Daoy (cell line): ENCODE data around the gene FAAP24. TPM values are rescaled to one million over a fixed set of nuclear protein-coding genes. Genes with fewer than 3 reads are reported as not detected.
"Not testable (repeated sequence)": the region's sequence is repeated elsewhere in the genome, so short reads cannot be mapped to it uniquely, and the experiment has no call there.

Experiments used
- DNase-seq: peaks from one replicate; pipeline ENCODE4 v3.0.0-alpha.2; 2015; ENCODE audit warnings: low read depth
- total RNA-seq: library from RNA; depleted of rRNA; stranded (reverse); fragments of >200 nt; shearing (Covaris generic); gene quantifications from 2 replicates; pipeline ENCODE4 v1.2.3, GENCODE V29; 2014; rRNA removed

The FAAP24 gene, protein sequence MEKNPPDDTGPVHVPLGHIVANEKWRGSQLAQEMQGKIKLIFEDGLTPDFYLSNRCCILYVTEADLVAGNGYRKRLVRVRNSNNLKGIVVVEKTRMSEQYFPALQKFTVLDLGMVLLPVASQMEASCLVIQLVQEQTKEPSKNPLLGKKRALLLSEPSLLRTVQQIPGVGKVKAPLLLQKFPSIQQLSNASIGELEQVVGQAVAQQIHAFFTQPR
- 6.2 and 7.0 TPM in 2 replicates for total RNA-seq

DNA sequence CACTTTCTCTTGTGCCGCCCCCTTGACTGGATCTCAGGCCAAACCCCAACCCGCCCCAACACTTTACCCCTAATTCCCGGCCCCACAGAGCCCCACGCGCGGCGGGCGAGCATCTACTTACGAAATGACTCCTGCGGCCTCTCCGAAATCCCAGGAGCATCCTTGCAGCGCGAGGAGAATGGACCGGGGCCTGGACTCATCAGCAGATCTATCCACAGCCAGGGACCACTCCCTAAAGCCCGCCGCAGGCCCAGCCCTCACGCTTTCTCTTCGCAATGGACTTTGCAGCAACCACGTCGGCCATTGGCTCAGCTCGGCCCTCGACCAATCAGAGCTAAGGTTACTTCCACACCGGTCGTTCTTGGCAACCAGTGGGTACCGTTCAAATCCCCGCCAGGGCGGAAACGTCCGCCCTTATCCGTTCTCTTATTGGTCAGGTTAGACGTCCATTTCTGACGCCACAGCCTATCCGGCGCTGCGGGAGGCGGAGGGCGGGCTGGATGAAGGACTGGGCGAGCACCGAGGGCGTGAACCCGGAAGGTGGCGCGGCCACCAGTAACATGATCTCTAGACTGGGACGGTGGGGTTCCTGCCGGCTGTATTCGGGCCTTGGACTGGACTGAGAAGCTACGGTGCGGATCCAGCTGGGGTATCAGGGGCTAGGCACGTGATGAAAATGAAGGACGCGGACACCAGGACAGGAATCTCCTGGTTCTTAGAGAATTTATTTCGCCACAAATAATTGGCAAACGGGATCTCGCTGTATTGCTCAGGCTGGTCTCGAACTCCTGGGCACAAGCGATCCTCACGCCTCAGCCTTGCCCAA, at the start of gene FAAP24, which contains the start of gene CEP89:
FAAP24 (plus strand) TSS at position 528 of the 826 bp plus-strand sequence. CDS start 955 bp downstream, outside the sequence.
CEP89 (minus strand) TSS at position 244 of the 826 bp plus-strand sequence; CDS start at position 160, 84 bp downstream.
- DNase-seq = peak; percentile 99

DNA sequence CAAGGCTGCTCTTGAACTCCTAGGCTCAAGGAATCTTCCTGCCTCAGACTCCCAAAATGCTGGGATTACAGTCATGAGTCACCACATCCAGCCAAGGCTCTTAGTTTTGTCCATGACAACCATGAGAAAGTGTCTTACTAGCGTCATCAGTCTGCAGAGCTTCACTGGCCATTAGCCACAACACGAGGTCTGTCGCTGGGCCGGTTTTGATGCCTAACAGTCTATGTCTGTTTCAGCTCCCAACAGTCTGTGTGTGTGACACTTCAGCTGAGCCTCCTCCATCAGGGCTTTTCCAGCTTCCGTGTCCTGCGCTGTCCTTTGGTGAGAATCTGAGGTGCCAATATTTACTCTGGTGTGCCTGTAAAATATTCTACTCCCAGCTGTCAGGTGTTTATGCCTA, 47.8 kb upstream of the FAAP24 start:
- DNase-seq = no peak

DNA sequence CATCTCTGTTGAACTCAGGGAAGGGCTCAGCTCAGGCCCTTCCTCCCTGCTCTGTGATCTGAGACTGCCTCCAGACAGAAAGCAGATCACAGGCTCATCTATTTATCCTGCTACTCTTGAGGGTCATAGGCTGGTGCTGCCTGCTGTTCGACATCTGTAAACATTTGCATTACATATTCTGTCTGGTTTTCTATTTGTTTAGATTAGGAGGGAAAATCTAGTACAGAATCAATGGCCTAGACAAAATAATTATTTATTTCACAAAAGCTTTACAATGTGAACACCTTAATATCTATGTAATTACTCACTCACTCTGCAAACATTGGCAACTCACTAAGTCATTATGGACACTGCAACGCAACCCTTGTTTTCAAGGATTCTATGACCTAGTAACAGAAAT, 43.2 kb upstream of the FAAP24 start:
- no peak for DNase-seq

DNA sequence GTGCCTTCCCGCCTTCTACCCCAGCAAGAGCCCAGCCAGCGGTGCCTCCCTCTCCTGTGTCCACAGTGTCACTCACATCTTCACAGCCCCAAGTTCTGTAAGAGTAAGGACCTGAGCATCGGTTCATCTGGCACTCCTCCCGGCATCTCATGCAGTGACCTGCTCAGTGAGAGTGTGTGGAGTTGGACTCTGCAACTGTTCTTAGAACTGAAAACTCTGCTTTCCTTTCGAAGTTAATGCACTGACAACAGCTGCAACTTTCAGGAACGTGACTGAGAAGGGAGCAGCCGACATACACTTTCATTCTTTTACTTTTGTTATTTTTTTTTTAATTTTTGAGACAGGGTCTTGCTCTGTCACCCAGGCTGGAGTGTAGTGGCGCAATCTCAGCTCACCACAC, 41.5 kb upstream of the FAAP24 start:
- no peak for DNase-seq

DNA sequence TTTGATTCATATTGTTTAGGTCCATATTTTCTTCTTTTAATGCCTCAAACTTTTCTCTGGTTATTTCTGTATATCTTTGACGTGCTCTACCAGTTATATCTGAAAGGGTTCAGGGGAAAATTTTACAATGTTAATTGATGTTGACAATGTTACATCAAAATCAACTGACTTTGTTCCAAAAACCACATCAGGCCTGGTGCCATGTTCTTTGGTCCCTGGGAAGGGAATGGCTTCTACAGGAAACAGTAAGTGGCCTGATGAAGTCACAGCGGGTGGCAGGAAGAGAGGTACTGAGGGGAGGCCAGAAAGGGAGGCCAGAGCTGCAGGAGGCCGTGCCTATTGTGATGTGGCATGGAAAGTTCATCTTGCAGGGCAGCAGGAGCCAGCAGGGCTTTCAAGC, 38.5 kb upstream of the FAAP24 start:
- DNase-seq = no peak

DNA sequence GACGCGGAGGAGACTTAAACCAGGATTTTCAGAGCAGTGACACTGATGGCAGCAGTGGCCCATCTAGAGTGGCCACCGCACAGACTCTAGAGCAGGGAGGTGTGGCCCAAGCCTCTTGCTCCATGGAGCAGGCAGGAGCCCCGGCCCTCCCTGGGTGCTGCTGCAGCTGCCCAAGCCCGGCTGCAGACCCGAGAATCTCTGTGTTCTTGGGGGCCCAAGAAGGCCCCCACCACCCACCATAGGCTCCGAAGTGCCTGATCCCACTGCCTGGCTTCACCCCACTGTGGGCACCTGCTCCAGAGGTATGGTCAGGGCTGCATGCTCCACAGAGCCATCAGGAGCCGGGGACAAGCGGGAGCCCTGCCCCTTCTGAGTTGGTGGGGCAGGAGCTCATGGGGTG, 36.4 kb upstream of the FAAP24 start:
- DNase-seq = no peak

DNA sequence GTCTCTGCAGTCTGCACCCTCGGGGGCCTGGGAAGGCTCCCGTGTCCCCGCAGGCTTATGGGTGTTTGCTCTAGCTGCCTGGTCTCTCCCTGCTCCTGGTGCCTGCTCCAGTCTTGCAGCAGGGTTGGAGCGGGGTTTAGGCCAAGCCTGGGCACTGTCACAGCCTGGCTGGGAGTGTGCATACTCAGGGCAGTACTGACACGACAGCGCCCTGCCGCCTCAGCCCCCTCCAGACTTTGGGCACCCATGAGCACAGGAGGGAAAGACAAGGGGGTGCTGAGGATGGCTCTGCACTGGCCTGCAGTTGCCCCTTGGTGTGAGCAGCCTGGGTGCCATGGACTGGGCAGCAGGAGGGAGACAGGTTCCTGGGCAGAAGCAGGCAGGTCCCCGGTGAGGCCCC, 36.0 kb upstream of the FAAP24 start:
- DNase-seq = no peak

DNA sequence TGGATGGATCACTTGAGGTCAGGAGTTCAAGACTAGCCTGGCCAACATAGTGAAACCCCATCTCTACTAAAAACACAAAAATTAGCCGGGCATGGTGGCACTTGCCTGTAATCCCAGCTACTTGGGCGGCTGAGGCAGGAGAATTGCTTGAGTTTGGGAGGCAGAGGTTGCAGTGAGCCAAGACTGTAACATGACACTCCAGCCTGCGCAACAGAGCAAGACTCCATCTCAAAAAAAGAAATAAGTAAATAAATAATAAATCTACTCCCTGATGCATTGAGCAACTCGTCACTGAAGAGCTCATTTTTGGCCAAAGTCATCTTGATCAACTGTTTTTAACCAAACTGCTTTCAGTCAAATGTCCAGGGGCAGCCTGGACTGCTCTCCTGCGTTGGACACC, 30.8 kb upstream of the FAAP24 start:
- not testable (repeated sequence) for DNase-seq

DNA sequence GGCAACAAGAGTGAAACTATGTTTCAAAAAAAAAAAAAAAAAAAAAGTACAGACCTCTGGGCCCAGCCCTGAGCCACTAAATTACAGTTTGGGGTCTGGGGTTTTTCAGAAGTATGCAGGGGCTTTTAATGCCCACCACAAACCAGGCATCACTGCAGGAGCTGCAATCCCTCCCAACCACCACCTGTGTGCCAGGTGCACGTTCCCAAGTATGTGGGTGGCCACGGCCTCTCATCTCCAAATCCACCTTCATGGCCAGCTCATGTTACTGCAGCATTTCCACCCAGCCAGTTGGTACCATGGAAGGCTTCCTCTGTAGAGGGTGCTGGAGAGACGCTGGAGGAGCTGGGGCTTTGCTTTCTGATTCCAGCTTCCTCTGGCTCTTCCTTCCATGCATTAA, 26.8 kb upstream of the FAAP24 start:
- no peak for DNase-seq

DNA sequence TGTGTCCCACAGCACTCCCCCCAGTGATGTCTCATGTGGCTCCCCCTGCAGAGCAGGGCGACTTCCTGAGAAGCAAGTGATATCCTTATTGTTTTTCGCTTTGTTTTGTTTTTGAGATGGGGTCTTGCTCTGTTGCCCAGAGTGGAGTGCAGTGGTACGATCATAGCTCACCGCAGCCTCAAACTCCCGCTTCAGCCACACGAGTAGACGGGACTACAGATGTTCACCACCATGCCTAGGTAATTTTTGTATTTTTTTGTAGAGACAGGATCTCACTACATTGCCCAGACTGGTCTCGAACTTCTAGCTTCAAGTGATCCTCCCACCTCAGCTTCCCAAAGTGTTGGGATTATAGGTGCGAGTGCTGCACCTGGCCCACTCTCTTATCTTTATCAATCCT, 5.3 kb upstream of the FAAP24 start:
- DNase-seq = no peak

DNA sequence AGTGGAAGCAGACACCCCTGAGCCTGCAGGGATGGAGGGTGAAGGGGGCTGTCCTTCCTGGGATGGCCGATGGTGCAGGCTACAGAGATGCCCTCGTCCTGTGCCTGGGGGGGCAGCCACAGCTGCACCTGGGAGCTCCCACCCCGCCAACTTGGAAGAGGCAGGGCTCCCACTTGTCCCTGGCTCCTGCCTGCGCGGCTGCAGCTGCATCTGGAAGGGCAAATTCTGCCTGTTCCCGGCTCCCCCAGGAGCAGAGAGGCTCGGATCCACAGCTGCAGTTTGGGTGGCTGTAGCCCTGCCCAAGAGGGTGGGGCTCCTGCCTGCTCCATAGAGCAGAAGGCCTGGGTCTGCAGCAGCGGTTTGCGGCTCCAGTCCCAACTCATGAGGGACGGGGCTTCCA, 2.5 kb upstream of the FAAP24 start:
- DNase-seq = no peak

DNA sequence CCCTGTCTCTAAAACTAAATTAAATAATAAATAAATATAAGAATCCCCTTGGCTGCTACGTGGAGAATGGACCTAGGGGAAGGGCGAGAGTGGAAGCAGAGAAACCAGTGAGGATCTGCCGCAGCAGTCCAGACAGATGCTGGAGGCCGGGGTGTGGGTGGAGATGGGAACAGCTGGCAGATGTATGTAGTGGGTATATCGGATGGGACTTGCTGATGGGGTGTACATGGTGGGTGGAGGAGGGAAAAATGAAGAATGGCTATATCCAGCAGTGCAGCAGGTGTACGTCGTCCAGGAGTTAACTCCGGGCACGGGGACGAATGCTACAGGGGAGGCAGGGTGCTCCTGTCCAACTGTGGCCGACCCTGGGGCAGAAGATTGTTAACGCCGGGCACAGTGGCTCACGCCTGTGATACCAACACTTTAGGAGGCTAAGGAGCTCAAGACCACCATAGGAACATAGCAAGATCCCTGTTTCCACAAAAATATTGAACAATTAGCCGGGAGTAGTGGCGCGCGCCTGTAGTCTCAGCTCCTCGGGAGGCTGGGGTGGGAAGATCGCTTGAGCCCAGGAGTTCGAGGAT, 938 bp upstream of the FAAP24 start:
- DNase-seq = no peak

DNA sequence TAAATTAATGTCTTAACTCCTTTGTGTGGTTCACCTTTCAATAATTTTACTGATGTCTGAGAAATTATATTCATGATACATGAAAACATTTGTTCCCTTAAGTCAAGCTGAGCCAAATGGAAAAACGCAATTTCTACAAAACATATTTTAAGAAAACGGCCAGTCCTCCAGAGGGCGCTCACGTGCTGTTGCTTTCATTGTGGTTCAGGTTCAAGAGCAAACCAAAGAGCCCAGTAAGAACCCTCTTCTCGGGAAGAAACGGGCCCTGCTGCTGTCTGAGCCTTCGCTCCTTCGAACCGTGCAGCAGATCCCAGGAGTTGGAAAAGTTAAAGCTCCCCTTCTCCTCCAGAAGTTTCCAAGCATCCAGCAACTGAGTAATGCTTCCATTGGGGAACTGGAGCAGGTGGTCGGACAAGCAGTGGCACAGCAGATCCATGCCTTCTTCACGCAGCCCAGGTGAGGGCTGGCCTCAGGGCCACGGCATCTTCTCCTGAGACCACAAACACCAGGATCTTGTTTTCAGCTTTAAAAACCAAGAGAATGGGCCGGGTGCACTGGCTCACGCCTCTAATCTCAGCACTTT, 4.3 kb downstream of the FAAP24 start:
- DNase-seq = peak; percentile 55

DNA sequence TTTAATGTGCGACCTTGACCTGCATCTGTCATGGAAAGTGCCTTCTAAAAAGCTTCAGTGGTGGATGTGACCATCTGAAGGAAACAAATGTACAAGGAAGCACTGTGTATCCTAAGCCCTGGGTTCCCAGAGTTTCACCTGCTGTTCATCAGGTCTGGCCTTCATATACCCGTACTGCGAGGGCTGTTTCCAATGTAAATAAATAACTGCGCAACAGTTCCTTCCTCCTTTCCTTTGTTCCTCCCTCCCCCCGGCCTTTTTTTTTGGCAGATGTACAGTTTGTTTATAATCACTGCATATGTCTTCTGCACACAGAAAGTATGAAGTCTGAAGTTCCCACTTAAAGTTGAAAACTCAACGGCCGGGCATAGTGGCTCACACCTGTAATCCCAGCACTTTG, 5.2 kb downstream of the FAAP24 start:
- DNase-seq = no peak

DNA sequence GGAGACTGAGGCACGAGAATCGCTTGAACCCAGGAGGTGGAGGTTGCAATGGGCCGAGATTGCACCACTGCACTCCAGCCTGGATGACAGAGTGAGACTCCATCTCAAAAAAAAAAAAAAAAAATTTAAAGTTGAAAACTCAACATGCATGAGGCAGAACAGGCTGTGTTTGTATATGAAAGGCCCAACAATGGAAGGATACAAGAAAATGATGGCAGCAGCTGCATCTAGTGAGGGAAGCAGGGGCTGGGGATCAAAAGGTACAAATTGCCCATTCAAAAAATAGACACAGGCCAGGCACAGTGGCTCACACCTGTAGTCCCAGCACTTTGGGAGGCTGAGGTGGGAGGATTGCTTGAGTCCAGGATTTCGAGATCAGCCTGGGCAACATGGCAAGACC, 5.8 kb downstream of the FAAP24 start:
- DNase-seq = not testable (repeated sequence)

DNA sequence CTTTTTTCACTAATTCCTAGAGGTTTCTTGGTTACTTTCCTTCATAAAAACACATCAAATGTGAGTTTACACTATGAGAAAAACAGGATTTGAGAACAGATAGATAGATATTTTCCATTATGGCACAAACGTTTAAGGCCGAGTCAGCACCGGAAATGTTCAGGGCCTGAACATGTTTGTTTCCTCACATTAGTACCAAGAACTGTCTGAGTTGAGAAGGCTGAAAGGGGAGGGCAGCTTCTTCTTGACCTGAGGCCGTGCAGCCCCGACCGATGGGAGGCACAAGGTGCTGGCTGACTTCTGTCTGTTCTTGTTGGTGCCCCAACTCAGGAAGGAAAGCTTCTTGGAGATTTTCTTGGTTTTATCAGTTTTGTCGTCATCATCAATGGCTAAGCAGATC, 7.8 kb downstream of the FAAP24 start:
- DNase-seq = not testable (repeated sequence)

DNA sequence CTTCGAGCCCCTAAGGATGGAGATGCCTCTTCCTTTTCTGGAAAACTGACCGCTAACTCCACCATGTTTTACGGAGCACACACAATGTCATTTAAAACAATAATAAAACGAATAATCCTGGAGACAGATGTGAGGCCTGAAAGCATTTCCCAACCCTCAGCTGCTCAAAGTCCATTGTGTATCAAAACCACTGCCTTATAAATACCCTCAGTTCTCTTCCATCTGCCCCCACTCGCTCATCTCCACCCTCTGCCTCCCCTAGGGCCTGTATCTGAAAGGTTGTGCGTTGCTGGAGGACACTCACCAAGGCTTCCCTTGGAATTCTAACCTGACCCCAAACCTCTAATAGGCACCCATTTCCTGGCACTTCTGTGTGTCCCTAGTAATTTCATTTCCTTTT, 10.4 kb downstream of the FAAP24 start:
- not testable (repeated sequence) for DNase-seq

DNA sequence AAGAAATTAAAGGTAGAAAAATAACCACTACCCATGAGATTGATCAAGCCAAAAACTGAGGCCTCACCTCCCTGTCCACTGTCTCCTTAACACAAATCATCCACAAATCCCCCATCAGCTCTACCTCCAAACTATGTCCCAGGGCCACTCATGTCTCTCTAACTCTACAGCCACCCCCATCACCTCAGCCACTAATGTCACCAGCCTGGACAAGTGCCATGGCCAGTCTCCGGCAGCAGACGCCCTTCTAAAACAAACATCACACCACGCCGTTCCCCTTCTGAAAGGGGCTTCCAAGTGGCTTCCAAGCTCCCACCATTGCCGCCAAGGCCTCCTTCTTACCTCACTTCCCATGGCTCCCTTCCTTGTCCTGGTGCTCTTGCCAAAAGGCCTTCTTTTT, 16.2 kb downstream of the FAAP24 start:
- DNase-seq = not testable (repeated sequence)

DNA sequence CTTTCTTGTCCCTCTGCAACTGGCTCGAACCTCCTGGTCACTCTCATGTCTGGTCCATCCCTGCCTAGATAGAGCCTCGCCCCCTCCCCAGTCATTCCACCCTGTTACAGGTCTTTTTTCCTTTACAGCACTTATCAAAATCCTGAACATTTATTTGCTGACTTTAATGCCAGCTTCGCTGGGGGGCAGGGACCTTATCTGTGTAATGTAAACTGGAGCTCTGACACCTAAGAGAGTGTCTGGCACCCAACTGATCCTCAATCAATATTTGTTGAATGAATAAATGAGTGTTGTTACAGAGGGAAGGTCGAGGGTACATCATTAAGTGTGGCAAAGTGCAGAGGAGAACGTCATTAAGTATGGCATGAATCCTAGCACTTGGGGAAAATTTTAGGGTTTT, 16.7 kb downstream of the FAAP24 start:
- DNase-seq = no peak

DNA sequence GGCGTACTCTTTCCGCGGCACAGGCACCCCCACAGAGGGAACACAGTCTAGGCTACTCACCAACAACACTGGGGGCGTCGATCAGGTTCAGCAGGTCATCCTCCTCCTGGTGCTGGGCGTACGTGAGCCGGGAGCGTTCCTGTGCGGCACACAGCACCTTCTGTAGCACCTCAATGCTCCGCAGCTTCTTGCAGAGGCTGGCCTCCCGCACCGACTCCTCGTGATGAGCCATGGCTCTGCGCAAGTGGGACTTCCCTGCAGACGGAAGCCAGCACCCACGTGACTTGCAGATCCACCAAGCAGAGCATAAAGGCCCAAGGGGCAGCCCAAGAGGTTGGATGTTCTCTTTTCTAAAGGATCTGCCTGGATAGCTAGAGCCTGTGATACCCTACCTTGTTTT, 23.9 kb downstream of the FAAP24 start:
- DNase-seq = not testable (repeated sequence)

DNA sequence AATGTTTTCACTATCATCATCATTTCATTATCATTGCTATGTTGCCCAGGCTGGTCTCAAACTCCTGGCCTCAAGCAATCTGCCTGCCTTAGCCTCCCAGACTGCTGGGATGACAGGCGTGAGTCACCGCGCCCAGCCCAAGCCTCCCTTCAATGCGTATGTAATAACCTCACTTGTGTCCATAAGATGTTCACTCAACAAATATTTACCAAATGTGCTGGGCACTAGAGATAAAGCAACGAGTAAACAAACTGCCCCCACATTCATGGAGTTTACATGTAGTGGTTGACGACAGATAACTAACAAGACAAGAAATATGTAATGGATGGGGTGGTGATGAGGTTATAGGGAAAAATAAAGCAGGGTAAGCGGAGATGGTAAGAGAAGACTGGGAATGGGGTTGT, 25.0 kb downstream of the FAAP24 start:
- DNase-seq = peak; percentile 21

DNA sequence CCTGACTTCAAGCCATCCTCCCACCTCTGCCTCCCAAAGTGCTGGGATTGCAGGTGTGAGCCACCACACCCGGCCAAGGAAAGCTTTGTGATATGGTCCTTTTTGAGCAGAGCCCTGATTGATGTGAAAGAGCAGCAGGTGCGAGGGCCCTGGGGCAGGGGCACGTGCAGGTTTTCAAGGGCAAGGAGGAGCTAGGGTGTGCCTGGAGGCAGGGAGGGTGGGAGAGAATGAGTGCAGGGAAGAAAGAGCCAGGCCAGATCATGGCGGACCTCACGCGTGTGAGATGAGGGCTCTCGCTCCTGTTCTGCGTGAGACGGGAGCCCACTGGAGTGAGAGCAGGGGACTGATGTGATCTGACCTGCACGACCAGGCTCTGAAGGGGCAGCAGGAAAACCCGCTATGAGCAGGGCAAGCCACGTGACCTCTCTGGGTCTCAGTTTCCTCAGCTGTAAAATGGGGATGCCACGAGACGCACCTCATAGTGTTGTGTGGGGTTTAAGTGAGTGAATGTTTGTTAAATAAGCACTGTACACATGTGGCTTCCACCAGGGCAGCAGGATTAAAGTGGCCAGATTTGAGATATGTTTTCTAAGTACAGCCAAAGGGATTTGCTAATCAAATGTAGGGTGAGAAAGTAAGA, 25.8 kb downstream of the FAAP24 start:
- DNase-seq = no peak
